ENCODE data around the gene ARHGEF16.

The ARHGEF16 gene

DNA sequence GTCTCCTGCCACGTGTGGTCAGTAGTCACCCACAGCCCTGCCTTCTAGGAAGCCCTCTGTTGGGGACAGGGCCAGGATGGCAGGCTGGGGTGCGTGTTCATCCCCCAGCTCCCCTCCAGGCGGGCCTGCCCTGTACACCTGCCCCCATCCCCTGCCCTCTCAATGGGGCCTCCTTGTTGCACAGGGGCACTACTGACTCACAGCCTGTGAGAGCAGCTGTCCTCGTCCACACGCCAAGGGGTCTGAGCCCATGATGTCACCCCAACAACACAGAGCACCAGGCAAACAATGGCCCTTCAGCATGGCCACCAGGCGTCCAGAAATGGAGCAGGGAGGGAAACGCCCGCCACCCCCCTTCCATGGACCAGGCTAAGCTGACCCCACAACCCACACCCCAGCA is 64.3 kb downstream of the ARHGEF16 start:
- TF ChIP-seq, protein P1, sequence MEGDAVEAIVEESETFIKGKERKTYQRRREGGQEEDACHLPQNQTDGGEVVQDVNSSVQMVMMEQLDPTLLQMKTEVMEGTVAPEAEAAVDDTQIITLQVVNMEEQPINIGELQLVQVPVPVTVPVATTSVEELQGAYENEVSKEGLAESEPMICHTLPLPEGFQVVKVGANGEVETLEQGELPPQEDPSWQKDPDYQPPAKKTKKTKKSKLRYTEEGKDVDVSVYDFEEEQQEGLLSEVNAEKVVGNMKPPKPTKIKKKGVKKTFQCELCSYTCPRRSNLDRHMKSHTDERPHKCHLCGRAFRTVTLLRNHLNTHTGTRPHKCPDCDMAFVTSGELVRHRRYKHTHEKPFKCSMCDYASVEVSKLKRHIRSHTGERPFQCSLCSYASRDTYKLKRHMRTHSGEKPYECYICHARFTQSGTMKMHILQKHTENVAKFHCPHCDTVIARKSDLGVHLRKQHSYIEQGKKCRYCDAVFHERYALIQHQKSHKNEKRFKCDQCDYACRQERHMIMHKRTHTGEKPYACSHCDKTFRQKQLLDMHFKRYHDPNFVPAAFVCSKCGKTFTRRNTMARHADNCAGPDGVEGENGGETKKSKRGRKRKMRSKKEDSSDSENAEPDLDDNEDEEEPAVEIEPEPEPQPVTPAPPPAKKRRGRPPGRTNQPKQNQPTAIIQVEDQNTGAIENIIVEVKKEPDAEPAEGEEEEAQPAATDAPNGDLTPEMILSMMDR (conservative IDR thresholded peaks at IDR 0.05; ENCODE audit: low read depth): no peak
- DNase-seq (ENCODE audit: low spot score): no peak
- no peak overlapping the region for H3K27ac ChIP-seq
- POLR2A ChIA-PET (ENCODE audit: low non-redundant PET): no interaction called here
- CTCF ChIA-PET: interaction anchor here (0.7 to 1.2 kb wide), 11 partner anchors 10 to 102 kb away, joined by 3 to 6 read pairs (median 4); no protein-coding TSS in a partner anchor

GRCh38 chr1:3519301-3519885 is 64.9 kb downstream of the ARHGEF16 start:
- ChIA-PET POLR2A (ENCODE audit: low non-redundant PET) (no interaction called here), CTCF (interaction anchor here (0.8 to 1.0 kb wide), 2 partner anchors 18 to 19 kb away, joined by 3 to 4 read pairs; no protein-coding TSS in a partner anchor)
- no peak for DNase-seq (ENCODE audit: low spot score)
- H3K27ac ChIP-seq: no peak overlapping the region
- TF ChIP-seq, protein P1 (conservative IDR thresholded peaks at IDR 0.05; ENCODE audit: low read depth): no peak

DNA sequence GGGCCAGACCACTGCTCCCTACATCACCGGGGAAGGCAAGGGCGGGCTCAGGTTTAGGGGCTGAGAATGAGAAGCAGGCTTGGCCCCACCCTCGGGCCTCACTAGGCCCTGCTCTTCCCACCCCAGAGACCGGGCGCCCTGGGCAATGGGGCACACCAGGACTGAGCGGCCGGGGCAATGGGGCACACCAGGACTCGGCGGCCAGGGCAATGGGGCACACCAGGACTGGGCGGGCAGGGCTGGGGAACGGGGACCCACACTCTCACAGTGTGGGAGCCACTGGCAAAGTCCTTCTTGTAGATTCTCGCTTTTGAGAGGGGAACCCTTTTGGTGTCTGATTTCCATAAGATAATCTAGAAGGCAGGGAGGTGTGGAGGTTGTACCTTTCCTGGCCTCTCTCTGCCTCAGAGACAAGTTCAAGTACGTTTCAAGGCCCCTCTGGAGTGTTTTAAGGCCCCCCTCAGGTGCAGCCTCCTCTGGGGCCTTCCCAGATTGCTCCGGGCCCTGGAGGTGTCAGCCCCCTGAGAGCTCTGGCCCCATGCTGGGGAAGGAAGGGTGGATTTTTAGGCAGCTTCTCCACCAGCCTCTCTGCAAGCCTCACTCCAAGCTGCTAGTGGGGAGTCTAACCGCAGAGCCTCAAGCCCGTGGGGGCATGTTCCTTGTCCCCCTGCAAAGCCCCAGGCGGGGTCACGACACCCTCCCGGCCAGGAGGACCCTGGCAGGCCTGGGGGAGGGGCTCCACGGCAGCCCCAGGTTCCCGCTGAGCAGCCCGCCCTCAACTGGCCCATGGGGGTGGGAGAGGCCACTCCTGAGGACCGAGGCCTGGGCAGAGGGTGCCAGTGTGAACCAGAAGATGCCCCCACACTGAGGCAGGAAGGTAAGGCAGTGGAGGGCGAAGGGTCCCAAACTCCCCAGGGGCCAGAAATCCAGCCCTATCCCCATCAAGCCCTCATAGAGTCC is 66.2 kb downstream of the ARHGEF16 start:
- CTCF ChIA-PET: no interaction called here

DNA sequence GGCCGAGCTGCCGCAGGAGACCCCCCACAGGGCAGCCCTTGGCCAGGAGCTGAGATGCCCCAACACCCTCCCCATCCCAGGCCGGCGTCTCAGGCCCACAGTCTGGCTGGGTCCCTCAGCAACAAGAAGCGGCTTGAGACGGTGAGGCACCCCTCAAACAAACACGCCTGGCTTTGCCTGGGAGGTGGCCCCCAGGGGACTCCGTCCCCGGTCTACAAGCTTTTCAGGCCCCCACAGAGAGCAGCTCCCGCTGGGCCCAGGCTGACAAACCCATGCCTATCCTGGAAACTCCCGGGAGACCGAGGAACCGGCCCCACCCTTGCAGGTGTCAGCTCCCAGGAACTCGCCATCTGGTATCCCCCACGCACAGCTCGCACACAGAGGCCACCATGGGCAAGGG is 67.0 kb downstream of the ARHGEF16 start:
- TF ChIP-seq, protein P1 (conservative IDR thresholded peaks at IDR 0.05; ENCODE audit: low read depth): no peak
- POLR2A ChIA-PET (ENCODE audit: low non-redundant PET): no interaction called here
- CTCF ChIA-PET: no interaction called here
- no peak for DNase-seq (ENCODE audit: low spot score)
- H3K27ac ChIP-seq: 0 out of 2 replicates have a peak overlapping the region, but pooled peaks have one; percentile 19

More for the DNA sequence above, 66.2 kb downstream of the ARHGEF16 start:
- POLR2A ChIA-PET (ENCODE audit: low non-redundant PET): no interaction called here
- no peak for DNase-seq (ENCODE audit: low spot score)
- H3K27ac ChIP-seq: peak overlapping the region; percentile 19
- TF ChIP-seq, protein P1 (conservative IDR thresholded peaks at IDR 0.05; ENCODE audit: low read depth): no peak

DNA sequence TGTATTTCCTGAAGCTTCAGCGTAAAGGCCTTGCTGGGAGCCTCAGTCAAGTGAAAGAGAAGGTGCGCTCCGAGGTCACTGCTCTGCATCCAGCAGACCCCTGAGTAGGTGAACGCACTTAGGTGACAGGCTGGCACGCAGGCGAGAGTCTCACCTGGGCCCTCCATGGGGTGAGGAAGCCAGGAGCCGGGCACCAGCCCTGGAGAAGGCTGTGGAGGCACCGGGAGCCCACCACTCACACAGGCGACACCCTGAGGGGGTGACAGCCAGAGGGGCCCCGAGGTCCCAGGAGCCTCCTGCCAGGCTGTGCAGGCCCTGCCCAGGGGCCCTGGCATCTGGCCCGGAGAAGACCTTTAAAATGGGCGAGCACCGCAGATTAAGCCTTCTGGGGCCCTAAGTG is 67.6 kb downstream of the ARHGEF16 start:
- DNase-seq (ENCODE audit: low spot score): no peak
- CTCF ChIA-PET: no interaction called here
- TF ChIP-seq, protein P1 (conservative IDR thresholded peaks at IDR 0.05; ENCODE audit: low read depth): no peak
- 0 out of 2 replicates have a peak overlapping the region, but pooled peaks have one; percentile 19 for H3K27ac ChIP-seq
- POLR2A ChIA-PET (ENCODE audit: low non-redundant PET): no interaction called here

- POLR2A ChIA-PET (ENCODE audit: low non-redundant PET): no interaction called here
- CTCF ChIA-PET: no interaction called here
- TF ChIP-seq, protein P1 (conservative IDR thresholded peaks at IDR 0.05; ENCODE audit: low read depth): no peak
- DNase-seq (ENCODE audit: low spot score): no peak
- H3K27ac ChIP-seq: no peak overlapping the region
These were observed 68.2 kb downstream of the ARHGEF16 start for GRCh38 chr1:3522564-3523265.
